Suprapubic skin (tissue), 4 donors: ENCODE measurements around the gene FSTL4. TPM values are rescaled to one million over a fixed set of nuclear protein-coding genes. Genes with fewer than 3 reads are reported as not detected.

ENCODE experiments used
- DNase-seq, 2 donors: peaks; one replicate each; pipeline ENCODE4 v3.0.0-alpha.2; 2019; ENCODE audit warnings: low spot score in 2 of 2
- H3K27ac ChIP-seq: fragments of 200-600 bp; sonication (generic); one replicate; pipeline ENCODE4 v1.5.1; 2019
- H3K27me3 ChIP-seq: fragments of 200-600 bp; sonication (generic); one replicate; pipeline ENCODE4 v1.5.1; 2019
- H3K36me3 ChIP-seq: fragments of 200-600 bp; sonication (generic); one replicate; pipeline ENCODE4 v1.5.1; 2019
- H3K4me1 ChIP-seq: fragments of 200-600 bp; sonication (generic); one replicate; pipeline ENCODE4 v1.5.1; 2019
- H3K4me3 ChIP-seq: fragments of 200-600 bp; sonication (generic); one replicate; pipeline ENCODE4 v1.5.1; 2019; ENCODE audit warnings: mild to moderate bottlenecking
- H3K9me3 ChIP-seq: fragments of 200-600 bp; sonication (generic); one replicate; pipeline ENCODE4 v1.5.1; 2019
- EP300 ChIP-seq: sonication (generic); formaldehyde crosslinking; IDR thresholded peaks from one replicate; pipeline ENCODE4 v1.6.1; 2017; ENCODE audit warnings: antibody characterized with exemption
- POLR2A ChIP-seq, 2 donors: fragments of 450-650 bp; IDR thresholded peaks; one replicate each; pipeline ENCODE4 v1.6.1; 2017; ENCODE audit warnings: antibody characterized with exemption in 2 of 2, mild to moderate bottlenecking in 2 of 2, moderate library complexity in 2 of 2
- POLR2AphosphoS5 ChIP-seq, 3 donors: sonication (generic); formaldehyde crosslinking; IDR thresholded peaks; one replicate each; pipeline ENCODE4 v1.6.1; 2017; ENCODE audit warnings: antibody characterized with exemption in 3 of 3
- WGBS: methylation state at CpG from one replicate; pipeline ENCODE4 v1.1.5; 2018; 5-methylcytosine and 5-hydroxymethylcytosine counted together
- total RNA-seq, 4 donors: library from RNA; depleted of rRNA; stranded (reverse); fragments of >200 nt; gene quantifications; one replicate each; pipeline ENCODE4 v1.1.0, GENCODE V29; 2016
- TF ChIP-seq, protein P1 (sequence below), 2 donors: fragments of 200-600 bp in 1 of 2; fragments of 450-650 bp in 1 of 2; sonication (generic) in 1 of 2; IDR thresholded peaks; one replicate each; pipeline ENCODE4 v1.5.1; 2016 to 2019; ENCODE audit warnings: antibody characterized with exemption in 2 of 2, mild to moderate bottlenecking in 1 of 2, moderate library complexity in 1 of 2

FSTL4 gene
- total RNA-seq, 4 donors from 2014 or later = 2.3 to 6.4 (median 5.8) TPM

DNA sequence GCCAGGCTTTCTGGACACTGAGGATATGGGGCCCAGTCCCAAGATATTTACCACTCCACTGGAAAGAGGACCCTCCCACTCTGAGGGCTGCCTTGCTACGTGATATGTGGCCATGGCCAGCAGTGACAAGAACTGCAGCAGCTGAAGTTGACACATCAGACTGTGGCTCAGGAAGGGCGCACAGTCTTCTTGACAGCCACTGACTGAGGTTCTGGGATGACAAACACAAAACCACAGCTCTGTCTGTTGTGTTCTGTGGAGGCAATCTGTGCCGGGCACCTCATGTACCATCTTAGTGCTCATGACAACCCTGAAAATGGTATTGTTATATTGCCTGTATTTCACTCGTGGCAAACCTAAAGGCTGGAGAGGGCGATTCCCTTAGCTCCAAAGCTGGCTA, 16.9 kb downstream of the FSTL4 start:
- Histone ChIP-seq H3K27ac (no peak overlapping the region), H3K36me3 (no peaks in the 10 kb centered on the region), H3K4me3 (no peak overlapping the region), H3K27me3 (no peaks in the 10 kb centered on the region), H3K4me1 (no peaks in the 10 kb centered on the region), H3K9me3 (no peaks in the 10 kb centered on the region)
- WGBS = 79% methylated on average over 4 of the region's 5 CpGs
- no peak for DNase-seq
- TF ChIP-seq, protein P1, sequence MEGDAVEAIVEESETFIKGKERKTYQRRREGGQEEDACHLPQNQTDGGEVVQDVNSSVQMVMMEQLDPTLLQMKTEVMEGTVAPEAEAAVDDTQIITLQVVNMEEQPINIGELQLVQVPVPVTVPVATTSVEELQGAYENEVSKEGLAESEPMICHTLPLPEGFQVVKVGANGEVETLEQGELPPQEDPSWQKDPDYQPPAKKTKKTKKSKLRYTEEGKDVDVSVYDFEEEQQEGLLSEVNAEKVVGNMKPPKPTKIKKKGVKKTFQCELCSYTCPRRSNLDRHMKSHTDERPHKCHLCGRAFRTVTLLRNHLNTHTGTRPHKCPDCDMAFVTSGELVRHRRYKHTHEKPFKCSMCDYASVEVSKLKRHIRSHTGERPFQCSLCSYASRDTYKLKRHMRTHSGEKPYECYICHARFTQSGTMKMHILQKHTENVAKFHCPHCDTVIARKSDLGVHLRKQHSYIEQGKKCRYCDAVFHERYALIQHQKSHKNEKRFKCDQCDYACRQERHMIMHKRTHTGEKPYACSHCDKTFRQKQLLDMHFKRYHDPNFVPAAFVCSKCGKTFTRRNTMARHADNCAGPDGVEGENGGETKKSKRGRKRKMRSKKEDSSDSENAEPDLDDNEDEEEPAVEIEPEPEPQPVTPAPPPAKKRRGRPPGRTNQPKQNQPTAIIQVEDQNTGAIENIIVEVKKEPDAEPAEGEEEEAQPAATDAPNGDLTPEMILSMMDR (IDR thresholded peaks at IDR 0.05) = no peak
- no peak for TF ChIP-seq POLR2A (IDR thresholded peaks at IDR 0.05)
- no peak for TF ChIP-seq EP300
- TF ChIP-seq POLR2AphosphoS5 (IDR thresholded peaks at IDR 0.05) = no peak

DNA sequence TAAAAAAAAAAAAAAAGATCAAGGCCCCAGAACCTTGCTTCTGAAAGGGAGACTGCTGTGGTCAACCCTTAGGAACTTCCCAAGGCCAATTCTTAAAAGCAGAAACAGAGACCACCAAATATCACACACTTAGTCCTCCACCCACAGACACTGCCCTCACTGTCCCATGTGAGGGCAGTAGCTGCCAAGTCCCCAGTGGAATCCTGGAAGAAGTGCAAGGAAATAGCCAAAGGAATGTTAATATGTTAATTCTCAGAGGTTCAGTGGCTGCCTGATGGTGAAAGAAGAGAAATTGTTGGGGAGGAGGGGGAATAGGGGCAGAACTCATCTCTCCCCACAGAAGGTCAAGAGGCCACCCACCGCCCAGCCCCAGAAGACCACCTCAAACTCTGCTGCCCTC, 23.1 kb downstream of the FSTL4 start:
- no peak for DNase-seq
- no peak overlapping the region for H3K27ac ChIP-seq
- 80% methylated on average over 1 of the region's 1 CpG for WGBS
- no peaks in the 10 kb centered on the region for H3K4me1 ChIP-seq
- H3K27me3 ChIP-seq = no peaks in the 10 kb centered on the region
- TF ChIP-seq POLR2AphosphoS5 (IDR thresholded peaks at IDR 0.05) = no peak
- no peak for TF ChIP-seq POLR2A (IDR thresholded peaks at IDR 0.05)
- TF ChIP-seq, protein P1 (IDR thresholded peaks at IDR 0.05) = no peak
- TF ChIP-seq EP300 = no peak
- H3K4me3 ChIP-seq = no peak overlapping the region
- H3K9me3 ChIP-seq = no peaks in the 10 kb centered on the region
- H3K36me3 ChIP-seq = no peaks in the 10 kb centered on the region

DNA sequence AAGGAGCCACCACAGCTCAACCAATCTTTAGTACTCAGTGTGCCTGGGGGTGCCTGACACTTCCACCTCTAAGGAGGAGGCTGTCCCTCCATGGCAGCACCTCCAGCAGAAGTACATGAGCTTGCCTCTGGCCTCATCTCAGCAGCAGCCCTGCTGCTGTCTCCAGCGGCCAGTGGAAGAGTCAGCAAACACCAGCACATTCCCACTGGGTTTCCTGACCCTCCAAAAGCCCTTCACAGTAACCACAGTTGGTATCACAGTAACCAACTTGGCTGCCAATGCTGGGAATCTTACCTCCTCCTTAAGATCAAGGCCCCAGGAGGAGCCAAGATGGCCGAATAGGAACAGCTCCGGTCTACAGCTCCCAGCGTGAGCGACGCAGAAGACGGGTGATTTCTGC, 29.4 kb downstream of the FSTL4 start:
- Histone ChIP-seq H3K36me3 (no peaks in the 10 kb centered on the region), H3K27me3 (no peaks in the 10 kb centered on the region), H3K4me1 (no peaks in the 10 kb centered on the region), H3K9me3 (no peaks in the 10 kb centered on the region), H3K4me3 (no peak overlapping the region), H3K27ac (no peak overlapping the region)
- WGBS = 89% methylated on average over 3 of the region's 7 CpGs
- DNase-seq = no peak
- TF ChIP-seq POLR2A (IDR thresholded peaks at IDR 0.05) = no peak
- no peak for TF ChIP-seq POLR2AphosphoS5 (IDR thresholded peaks at IDR 0.05)
- TF ChIP-seq, protein P1 (IDR thresholded peaks at IDR 0.05) = no peak
- no peak for TF ChIP-seq EP300

DNA sequence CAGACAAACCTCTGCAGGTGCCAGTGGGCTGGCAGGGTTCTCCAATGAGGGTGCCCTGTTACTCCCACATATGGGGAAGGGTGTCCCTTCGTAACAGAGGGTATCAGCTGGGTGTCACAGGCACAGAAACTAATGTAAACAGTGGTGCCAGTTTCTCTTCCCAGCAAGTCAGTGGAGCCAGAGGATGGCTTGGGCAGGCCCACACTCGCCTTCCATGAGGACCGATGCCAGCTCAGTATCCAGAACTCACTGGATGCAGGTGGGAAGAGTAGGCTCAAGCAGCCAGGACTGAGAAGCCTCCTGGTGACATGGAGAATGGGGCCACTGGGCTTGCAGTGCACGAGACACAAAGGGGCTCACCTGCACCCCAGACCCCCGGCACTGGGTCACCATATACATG, 30.4 kb downstream of the FSTL4 start:
- Histone ChIP-seq H3K9me3 (no peaks in the 10 kb centered on the region), H3K4me3 (no peak overlapping the region), H3K4me1 (no peaks in the 10 kb centered on the region), H3K27ac (no peak overlapping the region), H3K36me3 (no peaks in the 10 kb centered on the region), H3K27me3 (no peaks in the 10 kb centered on the region)
- WGBS = 75% methylated on average over 3 of the region's 5 CpGs
- no peak for DNase-seq
- TF ChIP-seq POLR2AphosphoS5 (IDR thresholded peaks at IDR 0.05) (no peak), POLR2A (IDR thresholded peaks at IDR 0.05) (no peak), EP300 (no peak)
- TF ChIP-seq, protein P1 (IDR thresholded peaks at IDR 0.05) = no peak

DNA sequence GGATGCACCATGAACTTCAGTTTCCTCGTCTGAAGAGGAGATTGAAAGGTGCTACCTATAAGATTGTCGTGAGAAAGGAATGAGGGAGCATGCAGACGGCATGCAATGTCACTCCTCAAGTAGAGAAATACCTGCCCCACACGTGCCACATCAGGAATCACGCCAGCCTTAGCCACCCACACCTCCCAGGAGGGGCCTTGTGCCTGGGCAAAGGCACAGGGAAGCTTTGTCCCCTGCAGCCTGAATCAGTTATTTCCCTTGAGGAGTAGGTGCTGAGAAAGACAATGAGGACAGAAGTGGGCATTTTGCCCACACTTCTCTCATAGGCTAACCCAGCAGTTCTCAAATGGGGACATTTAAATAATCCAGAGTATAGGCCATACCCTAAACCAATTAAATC, 31.0 kb downstream of the FSTL4 start:
- 64% methylated on average over 5 of the region's 5 CpGs for WGBS

More for the DNA sequence above, 31.0 kb downstream of the FSTL4 start:
- H3K4me1 ChIP-seq = no peaks in the 10 kb centered on the region
- H3K4me3 ChIP-seq = no peak overlapping the region
- H3K9me3 ChIP-seq = no peaks in the 10 kb centered on the region
- no peaks in the 10 kb centered on the region for H3K36me3 ChIP-seq
- no peak for DNase-seq
- no peaks in the 10 kb centered on the region for H3K27me3 ChIP-seq
- no peak overlapping the region for H3K27ac ChIP-seq
- TF ChIP-seq, protein P1 (IDR thresholded peaks at IDR 0.05) = no peak
- TF ChIP-seq POLR2AphosphoS5 (IDR thresholded peaks at IDR 0.05) (no peak), EP300 (no peak), POLR2A (IDR thresholded peaks at IDR 0.05) (no peak)
